Stimulated activated CD8-positive, alpha-beta memory T cell treated with anti-CD3 and anti-CD28 coated beads, Interleukin-4, amount 100 ng/mL, for 24 hours (primary cell): ENCODE results near the gene SLC44A5.

ENCODE experiments used
- DNase-seq: peaks from one replicate; pipeline ENCODE4 v3.0.0-alpha.2; 2020; ENCODE audit warnings: low read depth

Gene SLC44A5

GRCh38 chr1:75174031-75174760, 436.7 kb downstream of the SLC44A5 start:
- DNase-seq: no peak

DNA sequence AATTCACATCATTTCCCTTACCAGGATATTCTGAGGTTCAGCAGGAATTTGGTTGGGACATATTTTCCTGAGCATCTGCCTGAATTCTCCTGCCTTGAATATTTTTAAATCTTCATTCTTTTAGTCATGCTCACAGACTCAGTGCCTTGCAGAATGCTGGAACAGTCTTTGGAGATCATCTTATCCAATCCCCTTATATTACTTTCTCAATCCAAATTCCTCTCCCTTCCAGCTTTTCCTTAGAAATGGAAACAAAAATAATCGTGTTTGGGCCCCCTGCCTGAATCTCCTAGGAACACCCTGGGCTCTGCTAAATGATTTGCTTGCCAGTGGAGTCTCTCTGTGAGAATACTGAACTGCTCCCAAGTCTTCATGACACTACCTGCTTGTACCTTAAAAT, 438.4 kb downstream of the SLC44A5 start:
- no peak for DNase-seq

- DNase-seq: no peak
Measured at GRCh38 chr1:75171876-75172275, 439.0 kb downstream of the SLC44A5 start.

DNA sequence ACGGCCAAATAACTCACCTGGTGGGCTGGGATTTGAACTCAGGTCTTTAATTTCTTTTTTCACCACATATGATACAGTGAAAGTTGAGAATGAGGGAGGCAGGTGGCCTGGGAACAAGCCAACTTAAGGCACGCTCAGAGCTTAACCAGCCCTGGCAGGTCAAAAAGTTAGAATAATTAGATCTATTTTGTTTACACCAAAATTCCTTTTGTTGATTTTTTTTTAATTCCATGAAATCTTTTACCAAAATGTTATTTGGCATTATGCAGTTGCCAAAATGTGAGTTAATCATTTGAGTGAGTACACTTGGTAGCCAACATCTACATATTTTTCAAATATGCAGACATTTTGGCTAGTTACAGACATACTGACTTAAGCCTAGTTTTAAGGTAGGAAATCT, 439.9 kb downstream of the SLC44A5 start:
- no peak for DNase-seq

DNA sequence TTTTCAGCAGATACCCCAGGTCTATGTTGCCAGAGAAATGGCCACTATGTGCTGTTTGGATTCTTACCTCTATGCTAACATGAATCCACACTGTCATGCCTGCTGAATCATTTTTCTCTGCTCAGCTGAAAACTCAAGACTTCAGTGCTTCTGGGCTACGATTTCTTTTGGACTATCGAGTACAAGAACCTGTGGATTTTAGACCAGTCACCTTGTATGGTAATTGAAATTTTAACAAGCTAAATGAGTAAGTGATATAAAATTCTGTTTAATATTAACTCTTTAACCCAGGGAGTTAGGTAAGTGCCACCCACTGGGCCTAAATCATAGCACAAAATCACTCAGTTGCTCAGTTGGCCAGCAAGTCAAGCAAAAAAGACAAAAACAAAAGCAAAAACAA, 440.9 kb downstream of the SLC44A5 start:
- DNase-seq: no peak

- no peak for DNase-seq
Measured at GRCh38 chr1:75166821-75167220, 444.1 kb downstream of the SLC44A5 start.

- DNase-seq: no peak
Measured at GRCh38 chr1:75165264-75165663, 445.6 kb downstream of the SLC44A5 start.

- no peak for DNase-seq
Measured at GRCh38 chr1:75159154-75159553, 451.8 kb downstream of the SLC44A5 start.
